Astrocyte (in vitro differentiated cells and primary cell): Measurements from ENCODE around the gene FYN. TPM values are rescaled to one million over a fixed set of nuclear protein-coding genes. Genes with fewer than 3 reads are reported as not detected.

ENCODE experiments used
- DNase-seq: peaks from one replicate; pipeline ENCODE4 v3.0.0-alpha.2; 2010; ENCODE audit warnings: low read depth
- FAIRE-seq: peaks from 2 replicates; lab custom pipeline; 2011; peaks lifted over from hg19 to GRCh38; lab: Jason Lieb, UNC
- H2AFZ ChIP-seq: 2 replicates; pipeline ENCODE4 v1.6.0; 2012; ENCODE audit warnings: low read depth, low read length, inconsistent platforms
- H3K27ac ChIP-seq: 2 replicates; pipeline ENCODE4 v1.5.1; 2011; ENCODE audit warnings: low read depth, low read length, inconsistent platforms
- H3K27me3 ChIP-seq: 2 replicates; pipeline ENCODE4 v1.6.0; 2011; ENCODE audit warnings: low read length, inconsistent platforms; ENCODE audit not compliant: insufficient read depth
- H3K36me3 ChIP-seq: 2 replicates; pipeline ENCODE4 v1.5.1; 2011; ENCODE audit warnings: low read length, inconsistent platforms; ENCODE audit not compliant: insufficient read depth
- H3K4me1 ChIP-seq: 2 replicates; pipeline ENCODE4 v1.5.1; 2011; ENCODE audit warnings: low read length, inconsistent platforms; ENCODE audit not compliant: insufficient read depth
- H3K4me2 ChIP-seq: 2 replicates; pipeline ENCODE4 v1.6.0; 2012; ENCODE audit warnings: low read length, inconsistent platforms
- H3K4me3 ChIP-seq: 2 replicates; pipeline ENCODE4 v1.5.1; 2011; ENCODE audit warnings: low read depth, mild to moderate bottlenecking, low read length, inconsistent platforms; ENCODE audit not compliant: insufficient read depth
- H3K79me2 ChIP-seq: 2 replicates; pipeline ENCODE4 v1.6.0; 2012; ENCODE audit warnings: mild to moderate bottlenecking, low read length, inconsistent platforms; ENCODE audit not compliant: insufficient read depth
- H3K9ac ChIP-seq: 2 replicates; pipeline ENCODE4 v1.6.0; 2012; ENCODE audit warnings: mild to moderate bottlenecking, low read length, inconsistent platforms
- H3K9me3 ChIP-seq: 2 replicates; pipeline ENCODE4 v1.5.1; 2012; ENCODE audit warnings: low read depth, mild to moderate bottlenecking, low read length, inconsistent platforms; ENCODE audit not compliant: insufficient read depth
- H4K20me1 ChIP-seq: 2 replicates; pipeline ENCODE4 v1.6.0; 2012; ENCODE audit warnings: low read length, inconsistent platforms; ENCODE audit not compliant: insufficient read depth
- H3K27ac Mint-ChIP-seq: one replicate; pipeline ENCODE4 v1.8.0; 2021; ENCODE audit warnings: mild to moderate bottlenecking, mixed read lengths; ENCODE audit not compliant: unreplicated experiment
- H3K27me3 Mint-ChIP-seq: one replicate; pipeline ENCODE4 v1.8.0; 2021; ENCODE audit warnings: low read depth, mixed read lengths; ENCODE audit not compliant: unreplicated experiment
- H3K36me3 Mint-ChIP-seq: one replicate; pipeline ENCODE4 v1.8.0; 2021; ENCODE audit warnings: low read depth, mixed read lengths; ENCODE audit not compliant: unreplicated experiment
- H3K4me1 Mint-ChIP-seq: one replicate; pipeline ENCODE4 v1.8.0; 2021; ENCODE audit warnings: low read depth, mixed read lengths; ENCODE audit not compliant: unreplicated experiment
- H3K4me3 Mint-ChIP-seq: one replicate; pipeline ENCODE4 v1.8.0; 2021; ENCODE audit warnings: mild to moderate bottlenecking, moderate library complexity, mixed read lengths; ENCODE audit not compliant: unreplicated experiment
- H3K9me3 Mint-ChIP-seq: one replicate; pipeline ENCODE4 v1.8.0; 2021; ENCODE audit warnings: mild to moderate bottlenecking, mixed read lengths; ENCODE audit not compliant: unreplicated experiment
- EZH2 ChIP-seq: IDR thresholded peaks from 2 replicates; pipeline ENCODE4 v1.6.1; 2012; ENCODE audit warnings: mild to moderate bottlenecking, low read length, inconsistent platforms; ENCODE audit not compliant: insufficient read depth
- total RNA-seq: library from RNA; stranded (reverse); gene quantifications from 2 replicates; pipeline ENCODE4 v1.2.1, GENCODE V29; 2021
- TF ChIP-seq, protein P1 (sequence below): IDR thresholded peaks from 2 replicates; pipeline ENCODE4 v1.5.1; 2011; ENCODE audit warnings: low read depth, mild to moderate bottlenecking, inconsistent platforms, low read length, moderate library complexity; ENCODE audit not compliant: insufficient read depth

Gene FYN
- total RNA-seq, 1 donor from 2014 or later: 167 TPM

GRCh38 chr6:111743360-111743759, 129.9 kb downstream of the FYN start:
- Histone ChIP-seq H3K9ac (no peak overlapping the region), H3K27ac (no peak overlapping the region), H3K4me3 (no peak overlapping the region), H3K27me3 (no peaks in the 10 kb centered on the region), H3K4me2 (no peak overlapping the region), H3K36me3 (no peaks in the 10 kb centered on the region), H3K9me3 (no peaks in the 10 kb centered on the region), H2AFZ (no peak overlapping the region), H3K79me2 (peaks cover 14% of the 10 kb centered on the region), H4K20me1 (peaks cover 14% of the 10 kb centered on the region), H3K4me1 (peaks cover 8% of the 10 kb centered on the region)
- DNase-seq (no peak), FAIRE-seq (no peak)
- TF ChIP-seq, protein P1, sequence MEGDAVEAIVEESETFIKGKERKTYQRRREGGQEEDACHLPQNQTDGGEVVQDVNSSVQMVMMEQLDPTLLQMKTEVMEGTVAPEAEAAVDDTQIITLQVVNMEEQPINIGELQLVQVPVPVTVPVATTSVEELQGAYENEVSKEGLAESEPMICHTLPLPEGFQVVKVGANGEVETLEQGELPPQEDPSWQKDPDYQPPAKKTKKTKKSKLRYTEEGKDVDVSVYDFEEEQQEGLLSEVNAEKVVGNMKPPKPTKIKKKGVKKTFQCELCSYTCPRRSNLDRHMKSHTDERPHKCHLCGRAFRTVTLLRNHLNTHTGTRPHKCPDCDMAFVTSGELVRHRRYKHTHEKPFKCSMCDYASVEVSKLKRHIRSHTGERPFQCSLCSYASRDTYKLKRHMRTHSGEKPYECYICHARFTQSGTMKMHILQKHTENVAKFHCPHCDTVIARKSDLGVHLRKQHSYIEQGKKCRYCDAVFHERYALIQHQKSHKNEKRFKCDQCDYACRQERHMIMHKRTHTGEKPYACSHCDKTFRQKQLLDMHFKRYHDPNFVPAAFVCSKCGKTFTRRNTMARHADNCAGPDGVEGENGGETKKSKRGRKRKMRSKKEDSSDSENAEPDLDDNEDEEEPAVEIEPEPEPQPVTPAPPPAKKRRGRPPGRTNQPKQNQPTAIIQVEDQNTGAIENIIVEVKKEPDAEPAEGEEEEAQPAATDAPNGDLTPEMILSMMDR: no peak
- no peak for TF ChIP-seq EZH2
- H3K4me3 Mint-ChIP-seq: no peak overlapping the region
- H3K36me3 Mint-ChIP-seq: peaks cover 9% of the 10 kb centered on the region
- no peaks in the 10 kb centered on the region for H3K9me3 Mint-ChIP-seq
- peaks cover 19% of the 10 kb centered on the region for H3K4me1 Mint-ChIP-seq
- H3K27ac Mint-ChIP-seq: no peak overlapping the region
- H3K27me3 Mint-ChIP-seq: no peaks in the 10 kb centered on the region

DNA sequence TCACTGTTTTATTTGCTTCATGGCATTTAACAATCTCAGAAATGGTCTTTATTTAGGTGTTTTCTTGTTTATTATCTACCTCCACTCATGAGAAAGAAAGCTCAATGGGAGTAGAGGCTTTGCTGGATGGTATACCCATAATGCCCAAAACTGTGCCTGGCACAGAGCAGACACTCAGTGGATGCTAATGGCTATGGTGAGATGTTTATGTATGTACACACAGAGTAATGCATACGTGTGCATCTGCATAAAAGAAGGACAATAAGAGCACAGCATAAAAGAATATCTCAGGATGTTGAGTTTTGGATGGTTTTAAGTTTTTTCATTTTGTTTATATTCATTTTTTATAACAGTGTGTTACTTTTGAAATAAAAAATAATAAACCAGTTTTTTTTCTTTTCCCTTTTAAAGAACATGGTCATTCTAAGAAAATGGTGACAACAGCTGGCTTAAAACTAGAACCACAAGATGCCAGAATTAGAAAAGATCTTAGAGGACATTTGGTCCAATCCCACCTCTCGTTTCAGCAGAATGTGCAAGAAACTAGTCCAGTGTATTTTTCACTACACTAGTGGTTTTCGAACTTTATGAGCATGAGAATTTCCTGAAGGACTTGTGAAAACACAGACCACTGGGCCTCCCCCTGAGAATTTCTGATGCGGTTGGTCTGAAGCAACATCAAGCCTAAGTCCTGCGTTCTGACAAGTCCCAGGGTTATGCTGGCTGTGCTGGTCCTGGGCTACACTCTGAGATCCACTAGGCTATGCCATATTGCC, 131.9 kb downstream of the FYN start:
- Histone ChIP-seq H3K9ac (no peak overlapping the region), H3K27ac (no peak overlapping the region), H3K27me3 (no peaks in the 10 kb centered on the region), H4K20me1 (peaks cover 23% of the 10 kb centered on the region), H3K4me3 (no peak overlapping the region), H3K36me3 (no peaks in the 10 kb centered on the region), H2AFZ (no peak overlapping the region), H3K4me2 (no peak overlapping the region), H3K79me2 (peaks cover 11% of the 10 kb centered on the region), H3K9me3 (no peaks in the 10 kb centered on the region), H3K4me1 (peaks cover 24% of the 10 kb centered on the region)
- H3K9me3 Mint-ChIP-seq: no peaks in the 10 kb centered on the region
- H3K27ac Mint-ChIP-seq: no peak overlapping the region
- TF ChIP-seq EZH2: no peak
- TF ChIP-seq, protein P1: no peak
- no peak overlapping the region for H3K4me3 Mint-ChIP-seq
- no peak for DNase-seq
- H3K4me1 Mint-ChIP-seq: peaks cover 31% of the 10 kb centered on the region
- no peak for FAIRE-seq
- no peaks in the 10 kb centered on the region for H3K27me3 Mint-ChIP-seq
- H3K36me3 Mint-ChIP-seq: peaks cover 7% of the 10 kb centered on the region

DNA sequence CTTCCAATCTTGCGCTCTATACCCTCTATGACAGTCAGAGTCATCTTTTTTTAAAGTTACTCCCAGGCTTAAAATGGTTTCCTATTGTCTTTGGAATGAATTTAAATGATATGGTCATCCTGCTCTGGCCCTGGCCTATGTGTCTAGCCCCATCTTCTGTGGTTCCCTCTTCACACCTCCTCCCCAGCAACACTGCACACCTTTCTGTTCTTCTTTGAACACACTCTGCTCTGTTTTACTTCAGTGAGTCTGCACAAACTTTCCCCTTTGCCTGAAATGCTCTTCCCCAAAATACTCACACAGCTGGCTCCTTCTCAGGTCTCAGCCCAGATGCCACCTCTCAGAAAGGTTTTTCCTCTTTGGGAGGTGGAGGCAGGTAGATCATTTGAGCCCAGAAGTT, 132.7 kb downstream of the FYN start:
- Histone ChIP-seq H3K27me3 (no peaks in the 10 kb centered on the region), H3K4me2 (no peak overlapping the region), H3K79me2 (peaks cover 11% of the 10 kb centered on the region), H3K27ac (no peak overlapping the region), H3K4me1 (peaks cover 27% of the 10 kb centered on the region), H3K9ac (no peak overlapping the region), H4K20me1 (peaks cover 22% of the 10 kb centered on the region), H3K4me3 (no peak overlapping the region), H2AFZ (no peak overlapping the region), H3K36me3 (no peaks in the 10 kb centered on the region), H3K9me3 (no peaks in the 10 kb centered on the region)
- DNase-seq (no peak), FAIRE-seq (no peak)
- Mint-ChIP-seq H3K4me1 (peaks cover 35% of the 10 kb centered on the region), H3K27ac (no peak overlapping the region), H3K27me3 (no peaks in the 10 kb centered on the region), H3K4me3 (no peak overlapping the region), H3K9me3 (no peaks in the 10 kb centered on the region), H3K36me3 (peaks cover 7% of the 10 kb centered on the region)
- TF ChIP-seq, protein P1: no peak
- TF ChIP-seq EZH2: no peak
